Epithelial cell of proximal tubule (primary cell): ENCODE measurements around the gene MLLT3. TPM values are rescaled to one million over a fixed set of nuclear protein-coding genes. Genes with fewer than 3 reads are reported as not detected.

Experiments used
- DNase-seq: peaks from one replicate; pipeline ENCODE4 v3.0.0-alpha.2; 2011; ENCODE audit warnings: low read depth
- H3K4me3 ChIP-seq: 2 replicates; pipeline ENCODE4 v1.5.1; 2011; ENCODE audit warnings: low read depth, mild to moderate bottlenecking, low read length
- CTCF ChIP-seq: conservative IDR thresholded peaks from 2 replicates; pipeline ENCODE4 v1.5.1; 2012; ENCODE audit warnings: low read depth, mild to moderate bottlenecking, low read length
- total RNA-seq: library from RNA; depleted of rRNA; stranded (reverse); fragments of >200 nt; gene quantifications from 2 replicates; pipeline ENCODE4 v1.2.3, GENCODE V29; 2015

MLLT3 gene
- total RNA-seq, 1 donor from 2014 or later: 29.3 TPM

DNA sequence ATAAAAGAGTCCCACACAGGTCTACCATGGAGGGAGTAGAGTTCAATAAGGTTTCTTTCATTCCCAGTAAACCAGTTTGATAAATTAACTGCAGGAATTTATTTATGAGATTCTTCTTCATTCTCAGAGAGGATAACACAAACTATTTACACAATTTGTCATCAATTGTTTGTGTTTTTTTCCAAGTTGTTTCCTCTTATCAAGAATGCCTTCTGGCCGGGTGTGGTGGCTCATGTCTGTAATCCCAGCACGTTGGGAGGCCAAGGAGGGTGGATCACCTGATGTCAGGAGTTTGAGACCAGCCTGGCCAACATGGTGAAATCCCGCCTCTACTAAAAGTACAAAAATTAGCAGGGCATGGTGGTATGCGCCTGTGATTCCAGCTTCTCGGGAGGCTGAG, 216.7 kb downstream of the MLLT3 start:
- no peak for TF ChIP-seq CTCF

GRCh38 chr9:20405078-20405477, 217.2 kb downstream of the MLLT3 start:
- H3K4me3 ChIP-seq: no peak overlapping the region
- TF ChIP-seq CTCF: no peak
- no peak for DNase-seq

More for the DNA sequence above, 216.7 kb downstream of the MLLT3 start:
- DNase-seq: no peak
- no peak overlapping the region for H3K4me3 ChIP-seq

- no peak for TF ChIP-seq CTCF
- DNase-seq: no peak
- no peak overlapping the region for H3K4me3 ChIP-seq
Measured at GRCh38 chr9:20404192-20404813, 218.0 kb downstream of the MLLT3 start.

DNA sequence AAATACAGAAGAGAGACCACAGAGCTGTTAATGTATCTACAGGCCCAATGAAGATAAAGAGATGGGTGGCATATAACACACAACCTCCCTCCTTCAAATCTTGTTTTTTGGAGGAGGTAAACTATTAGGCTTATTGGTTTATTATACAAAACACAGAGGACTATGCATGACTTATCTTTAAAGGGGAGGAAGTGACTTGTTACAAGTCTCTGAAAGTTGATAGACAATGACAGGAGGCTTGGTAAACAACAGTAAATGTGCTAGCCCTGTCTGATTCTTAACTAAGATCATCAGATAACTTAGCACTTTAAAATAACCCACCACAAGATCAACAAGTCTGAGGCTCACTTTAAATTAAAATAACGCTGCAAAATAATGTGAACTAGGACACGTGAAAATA, 219.0 kb downstream of the MLLT3 start:
- no peak overlapping the region for H3K4me3 ChIP-seq
- DNase-seq: no peak
- no peak for TF ChIP-seq CTCF

DNA sequence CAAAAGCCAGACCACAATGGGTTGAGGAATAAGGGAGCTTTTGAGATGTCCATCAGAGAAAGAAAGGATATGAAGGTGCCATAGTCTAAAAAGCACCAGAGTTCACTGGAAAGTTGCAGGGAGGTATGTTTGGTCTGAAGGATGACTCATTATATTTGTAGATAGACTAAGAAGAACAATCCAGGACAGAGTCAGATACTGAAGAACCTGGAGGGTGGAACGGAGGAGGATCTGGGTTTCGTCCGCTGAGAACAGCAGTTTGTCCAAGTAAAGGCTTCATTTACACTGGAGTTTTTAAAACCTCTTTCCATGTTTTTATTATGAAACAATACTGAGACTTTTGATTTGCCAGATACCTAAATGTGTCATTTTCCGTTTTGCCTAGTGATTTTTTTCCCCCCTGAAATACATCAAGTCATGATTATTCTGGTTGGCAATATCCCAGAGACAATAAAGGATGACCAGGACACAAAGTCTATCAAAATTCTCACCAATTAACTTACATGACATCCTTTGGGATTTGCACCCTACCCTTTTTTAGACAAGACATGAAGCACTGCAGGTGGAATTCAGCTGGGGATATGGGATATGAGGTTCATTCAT, 219.9 kb downstream of the MLLT3 start:
- TF ChIP-seq CTCF: no peak
- no peak for DNase-seq
- no peak overlapping the region for H3K4me3 ChIP-seq

GRCh38 chr9:20398536-20399338, 223.6 kb downstream of the MLLT3 start:
- no peak for TF ChIP-seq CTCF
- DNase-seq: no peak
- no peak overlapping the region for H3K4me3 ChIP-seq
